Stimulated activated CD4-positive, alpha-beta T cell treated with anti-CD3 and anti-CD28 coated beads, Interleukin-12 subunit alpha, Interleukin-12 subunit beta, amount 100 ng/mL, for 48 hours (primary cell): ENCODE measurements around the gene INPP5A.

ENCODE experiments used
- DNase-seq, 3 donors: peaks; one replicate each; pipeline ENCODE4 v3.0.0-alpha.2; 2020; ENCODE audit warnings: low read depth in 2 of 3, low spot score in 1 of 3

INPP5A gene

DNA sequence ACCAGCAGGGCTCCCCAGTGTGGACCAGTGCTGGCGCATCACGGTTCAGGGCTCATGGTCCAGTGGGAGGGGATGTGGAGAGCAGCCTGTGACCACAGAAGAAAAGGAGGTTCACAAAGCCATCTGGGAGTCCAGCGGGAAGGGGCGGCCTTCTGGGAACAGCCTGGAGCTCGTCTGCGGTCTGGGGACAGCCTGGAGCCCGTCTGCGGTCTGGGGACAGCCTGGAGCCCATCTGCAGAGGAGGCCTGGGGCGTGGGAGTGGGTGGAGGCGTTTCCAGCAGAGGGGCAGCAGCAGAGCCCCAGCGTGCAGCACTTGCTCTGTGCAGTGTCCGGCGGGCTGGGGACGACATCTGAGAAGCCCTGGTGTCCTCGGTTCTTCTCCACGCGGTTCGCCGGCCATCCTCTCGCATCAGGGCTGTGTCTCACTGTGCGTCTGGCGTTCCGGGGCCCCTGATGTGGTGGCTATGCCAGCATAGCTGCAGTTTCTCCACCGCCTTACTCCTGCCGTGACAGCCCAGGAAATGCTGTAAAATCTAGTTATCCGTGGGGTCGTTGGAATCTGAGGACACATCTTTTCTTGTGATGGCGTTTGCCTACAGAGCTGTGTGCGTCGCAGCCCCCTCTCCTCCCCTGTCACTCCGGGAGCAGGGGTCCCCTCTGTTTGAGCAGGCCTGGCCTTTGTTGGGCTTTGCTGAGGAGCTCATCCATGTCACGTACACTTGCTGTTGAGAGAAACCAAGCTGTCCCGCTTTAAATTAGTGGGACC lies 104.6 kb downstream of the INPP5A start:
- no peak for DNase-seq

DNA sequence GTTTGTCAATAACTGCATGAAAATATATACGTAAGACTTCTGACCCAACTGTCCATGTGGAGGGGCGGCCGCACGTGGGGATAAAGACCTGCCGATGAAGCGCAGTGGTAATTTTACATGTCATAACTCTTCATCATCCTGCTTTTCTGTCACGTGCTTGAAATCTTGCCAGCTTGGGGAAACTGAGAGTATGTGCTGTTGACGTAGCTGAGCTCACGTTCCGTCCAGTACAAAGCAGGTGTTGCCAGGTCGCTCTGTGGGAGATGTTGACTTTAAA lies 105.1 kb downstream of the INPP5A start:
- no peak for DNase-seq

DNA sequence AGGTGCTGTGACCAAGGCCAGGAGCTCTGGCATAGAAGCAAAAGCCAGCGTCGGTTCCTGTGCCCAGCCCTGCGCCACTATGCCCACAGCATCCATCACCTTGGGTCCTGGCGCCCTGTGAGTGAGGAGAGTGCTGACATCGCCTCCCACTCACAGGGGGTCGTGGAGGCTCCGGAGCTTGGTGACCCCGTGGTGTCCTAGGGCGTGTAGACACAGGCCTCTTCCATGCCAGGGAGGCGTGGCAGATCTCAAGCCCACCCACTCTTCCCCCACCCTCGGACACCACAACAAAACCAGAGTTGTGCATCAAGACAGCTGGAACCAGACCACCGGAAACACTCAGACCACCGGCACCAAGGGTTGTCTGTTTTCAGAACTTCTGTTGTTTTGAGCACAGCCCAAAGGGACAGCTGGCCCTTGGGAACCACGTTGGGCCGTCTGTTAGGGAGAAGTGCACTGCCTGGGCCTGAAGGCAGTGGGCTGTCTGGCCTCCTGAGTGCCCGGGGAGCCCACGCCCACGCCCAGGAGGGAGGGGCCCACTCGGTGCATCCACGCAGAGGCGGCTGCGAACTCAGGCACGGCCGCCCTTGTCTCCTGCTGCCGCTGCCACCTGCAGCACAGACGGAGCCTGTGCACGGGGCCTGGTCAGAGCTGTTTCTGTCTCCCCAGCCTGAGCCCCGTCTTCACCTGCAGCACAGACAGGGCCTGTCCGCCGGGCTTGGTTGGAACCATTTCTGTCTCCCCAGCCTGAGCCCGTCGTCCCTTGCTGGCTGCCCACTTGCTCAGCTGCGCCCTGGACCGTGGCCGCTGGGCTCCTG lies 106.3 kb downstream of the INPP5A start:
- DNase-seq: no peak

DNA sequence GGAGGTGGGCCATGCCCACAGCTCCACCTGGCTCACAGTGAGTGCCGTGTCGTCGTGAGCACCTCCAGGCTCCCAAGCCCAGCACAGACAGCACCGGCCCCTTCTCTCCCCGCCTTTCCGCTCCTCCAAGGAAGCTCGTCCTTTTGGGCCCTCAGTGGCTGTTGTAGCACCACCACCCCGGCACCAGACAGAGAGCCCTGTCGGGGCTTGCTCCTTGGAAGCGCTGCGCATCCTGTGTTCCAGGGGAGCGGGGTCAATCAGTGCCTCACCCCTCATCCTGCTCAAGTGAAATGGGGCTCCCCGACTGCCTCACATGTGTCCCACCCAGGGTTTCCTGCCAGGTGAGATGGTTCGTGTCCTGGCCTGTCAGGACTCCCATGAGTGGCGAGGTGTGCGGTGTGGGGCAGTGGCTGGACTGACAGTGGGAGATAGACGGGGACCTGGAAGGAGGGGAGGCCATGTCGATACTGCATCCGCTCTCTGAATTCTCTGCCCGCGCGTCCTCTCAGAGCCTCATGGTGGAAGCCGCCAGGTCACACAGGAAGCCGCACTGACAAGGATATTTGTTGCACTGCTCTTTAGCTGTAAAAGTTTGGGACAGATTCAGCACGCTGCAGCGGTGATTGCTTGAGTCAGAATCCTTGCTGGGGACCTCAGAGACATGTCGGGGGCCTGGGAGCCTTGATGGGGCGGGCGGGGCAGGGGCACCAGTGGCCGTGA lies 107.1 kb downstream of the INPP5A start:
- DNase-seq: no peak

DNA sequence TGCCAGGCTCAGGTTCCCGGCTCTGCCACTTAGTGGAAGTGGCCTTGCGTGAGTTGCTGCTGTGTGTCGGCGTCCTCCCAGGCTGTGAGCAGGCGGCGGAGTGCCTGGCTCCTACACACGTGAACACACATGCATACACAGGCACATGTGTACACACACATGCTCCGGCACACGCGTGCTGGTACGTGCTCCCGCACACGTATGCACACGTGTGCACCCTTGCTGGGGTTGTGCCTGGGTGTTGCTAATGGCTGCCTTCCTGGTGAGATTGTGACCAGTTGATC lies 107.6 kb downstream of the INPP5A start:
- DNase-seq: no peak

DNA sequence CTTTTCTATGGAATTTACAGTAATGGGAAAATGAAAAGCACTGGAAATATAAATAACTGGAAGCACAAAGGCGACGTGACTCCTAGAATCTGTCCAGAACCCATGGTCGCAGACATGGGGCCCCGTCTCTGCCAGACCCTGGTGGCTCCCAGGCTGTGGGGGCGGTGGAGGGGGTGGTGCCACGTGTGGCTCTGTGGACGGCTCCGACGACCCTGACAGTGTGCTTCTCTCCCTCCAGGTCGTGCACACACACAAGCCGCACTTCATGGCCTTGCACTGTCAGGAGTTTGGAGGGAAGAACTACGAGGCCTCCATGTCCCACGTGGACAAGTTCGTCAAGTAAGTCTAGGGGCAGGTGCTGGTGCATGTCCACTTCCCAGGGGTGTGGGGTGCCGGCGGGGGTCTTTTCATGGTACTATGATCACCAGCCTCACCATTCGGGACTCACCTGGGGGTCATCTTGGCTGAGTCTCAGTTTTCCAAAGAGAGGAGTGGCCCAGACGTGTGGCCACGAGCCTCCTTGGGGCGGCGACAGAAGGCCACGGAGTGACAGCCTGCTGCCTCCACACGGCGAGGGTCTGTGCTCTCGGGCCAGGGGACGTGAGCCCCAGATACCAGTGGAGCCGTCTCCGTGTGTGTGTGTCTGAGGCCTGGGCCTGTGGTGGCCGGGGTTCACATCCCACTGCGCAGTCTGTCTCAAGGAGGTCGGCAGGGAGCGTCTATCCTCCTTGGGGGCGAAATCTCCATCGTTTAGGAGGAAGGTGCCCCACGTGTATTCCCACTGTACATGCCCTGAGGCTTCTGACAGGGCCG lies 108.2 kb downstream of the INPP5A start:
- DNase-seq: no peak

DNA sequence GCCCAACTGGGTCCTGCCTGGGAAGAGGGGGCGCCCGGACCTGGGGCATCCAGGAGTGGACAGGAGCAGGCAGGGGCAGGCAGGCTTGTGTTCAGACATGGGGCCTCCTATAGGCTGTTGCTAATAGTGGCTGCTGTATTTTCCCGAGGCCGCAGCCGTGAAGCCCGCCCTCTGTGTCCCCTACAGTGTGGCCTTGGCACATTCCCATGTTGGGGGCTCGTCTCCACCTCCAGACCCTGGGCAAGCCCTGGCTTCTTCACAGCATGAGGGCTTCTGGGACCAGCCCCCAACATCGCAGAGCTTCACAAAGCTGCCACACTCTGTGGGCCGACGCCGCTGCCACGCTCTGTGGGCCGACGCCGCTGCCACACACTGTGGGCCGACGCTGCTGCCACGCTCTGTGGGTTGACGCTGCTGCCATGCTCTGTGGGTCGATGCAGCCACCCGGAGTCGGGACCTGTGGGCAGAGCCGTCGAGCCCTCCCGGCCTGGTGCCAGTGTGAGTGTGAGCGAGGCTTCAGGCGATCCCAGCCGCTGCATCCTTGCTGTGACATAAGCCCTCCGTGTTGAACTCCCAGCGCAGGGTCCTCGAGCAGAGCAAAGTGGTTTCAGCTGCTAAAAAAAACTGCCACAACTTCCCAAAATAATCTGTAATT lies 109.0 kb downstream of the INPP5A start:
- DNase-seq: no peak

DNA sequence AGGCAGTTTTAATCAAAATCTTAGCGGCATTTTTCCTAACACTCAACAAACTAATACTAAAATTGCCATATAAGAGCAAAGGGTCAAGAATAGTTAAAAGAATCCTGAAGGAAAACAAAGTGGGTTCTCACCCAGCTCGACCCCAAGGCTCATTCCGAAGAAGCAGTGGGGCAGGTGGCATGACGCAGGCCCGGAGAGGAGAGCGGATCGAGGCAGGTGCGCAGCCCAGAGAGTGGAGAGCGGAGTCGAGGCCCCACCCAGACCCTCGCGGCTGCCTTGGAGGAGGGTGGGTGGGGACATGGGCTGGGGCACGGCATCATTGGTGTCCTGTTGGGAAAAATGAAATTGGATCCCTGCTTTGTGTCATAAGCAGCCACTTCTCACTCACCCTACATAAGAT lies 109.8 kb downstream of the INPP5A start:
- no peak for DNase-seq

DNA sequence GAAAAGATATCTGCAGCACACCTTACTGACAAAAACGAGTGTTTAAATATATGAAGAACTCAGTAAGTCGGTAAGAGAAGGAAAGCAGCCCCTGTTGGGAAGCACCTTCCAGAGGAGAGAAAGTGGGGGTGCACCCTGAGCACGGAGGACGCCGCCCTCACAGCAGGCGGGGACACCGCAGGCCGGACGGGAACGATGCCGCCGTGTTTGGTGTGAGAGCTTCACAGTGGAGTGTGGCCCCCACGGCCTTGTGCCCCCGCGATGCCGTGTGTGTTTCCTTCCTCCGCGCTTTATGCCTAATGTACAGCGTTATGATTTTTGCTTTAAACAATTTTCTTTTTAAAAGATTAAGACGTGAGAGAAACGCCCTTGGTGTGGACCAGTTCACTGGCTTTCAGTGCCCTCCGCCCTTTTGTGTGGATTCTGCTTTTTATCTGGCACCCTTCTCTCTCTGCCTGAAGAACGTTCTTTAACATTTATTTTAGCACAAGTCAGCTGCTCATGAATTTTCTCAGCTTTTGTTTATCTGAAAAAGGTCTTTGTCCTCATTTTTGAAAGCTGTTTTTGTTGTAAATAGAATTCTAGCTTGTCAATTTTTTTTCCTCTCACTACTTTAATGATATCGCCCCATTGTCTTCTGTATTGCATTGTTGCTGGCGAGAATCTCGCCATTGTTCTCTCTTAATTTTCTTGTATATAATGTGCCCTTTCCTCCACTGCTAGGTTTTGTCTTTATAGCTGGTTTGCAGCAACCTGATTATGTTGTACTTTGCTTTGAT lies 110.7 kb downstream of the INPP5A start:
- DNase-seq: no peak

DNA sequence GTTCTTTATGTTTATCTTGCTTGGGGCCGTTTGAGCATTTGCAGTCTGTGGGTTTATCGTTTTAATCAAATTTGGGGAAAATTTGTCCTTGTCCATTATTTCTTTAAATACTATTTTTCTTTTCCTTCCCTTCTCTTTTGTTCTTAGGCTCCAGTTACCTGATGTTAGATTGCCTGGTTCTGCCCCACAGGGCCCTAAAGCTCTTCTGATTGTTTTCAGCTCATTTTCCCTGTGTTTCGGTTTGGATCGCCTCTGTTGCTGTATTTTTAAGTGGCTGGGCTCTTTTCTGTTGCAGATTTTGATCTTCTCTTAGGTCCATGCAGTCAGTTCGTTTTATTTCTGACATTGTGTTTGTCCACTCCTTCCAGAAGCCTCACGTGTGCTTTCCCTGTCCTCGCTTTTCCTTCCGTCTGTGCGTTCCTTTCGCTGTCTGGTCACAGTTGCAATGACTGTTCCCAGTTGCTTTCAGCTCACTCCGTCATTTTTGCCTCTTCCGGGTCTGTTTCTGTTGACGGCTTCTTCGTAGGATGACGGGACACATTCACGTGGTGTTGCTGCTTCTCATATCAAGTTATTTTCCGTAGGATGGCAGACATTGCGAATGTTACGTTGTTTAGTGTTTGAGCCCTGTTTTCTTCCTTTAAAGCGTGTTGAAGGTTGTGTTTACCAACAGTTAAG lies 111.4 kb downstream of the INPP5A start:
- no peak for DNase-seq

DNA sequence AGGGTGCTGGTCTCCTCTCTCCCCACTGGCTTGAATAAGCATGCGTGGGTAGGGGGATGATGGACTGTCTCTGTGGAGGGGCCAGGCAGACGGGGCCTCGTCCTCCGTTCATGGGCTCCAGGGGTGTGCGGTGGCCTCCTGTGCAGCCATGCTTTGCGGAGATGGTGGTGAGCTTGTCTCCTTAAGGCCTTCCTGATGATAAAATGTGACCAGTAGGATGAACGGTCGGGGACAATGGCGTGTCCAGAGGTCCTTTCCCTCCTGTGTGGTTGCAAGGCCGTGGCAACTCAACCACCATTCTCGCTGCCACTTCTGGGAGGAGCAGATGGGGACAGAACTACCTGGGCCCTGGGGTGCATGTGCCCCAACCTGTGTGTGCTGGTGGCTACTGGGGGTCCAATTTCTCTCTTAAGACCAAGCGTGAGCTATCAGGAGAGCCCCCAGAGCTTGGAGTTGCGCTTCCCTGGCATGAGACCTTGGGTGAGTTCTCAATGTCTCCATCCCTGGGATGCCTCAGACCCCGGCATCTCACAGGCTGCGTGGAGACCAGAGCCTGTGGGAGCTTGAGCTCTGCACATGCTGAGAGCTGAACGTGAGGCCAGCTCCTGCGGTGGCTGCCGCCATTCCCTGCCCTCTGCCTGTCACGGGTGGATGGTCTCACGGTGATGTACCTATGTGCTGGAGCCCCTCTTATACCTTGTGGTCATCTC lies 112.2 kb downstream of the INPP5A start:
- no peak for DNase-seq

DNA sequence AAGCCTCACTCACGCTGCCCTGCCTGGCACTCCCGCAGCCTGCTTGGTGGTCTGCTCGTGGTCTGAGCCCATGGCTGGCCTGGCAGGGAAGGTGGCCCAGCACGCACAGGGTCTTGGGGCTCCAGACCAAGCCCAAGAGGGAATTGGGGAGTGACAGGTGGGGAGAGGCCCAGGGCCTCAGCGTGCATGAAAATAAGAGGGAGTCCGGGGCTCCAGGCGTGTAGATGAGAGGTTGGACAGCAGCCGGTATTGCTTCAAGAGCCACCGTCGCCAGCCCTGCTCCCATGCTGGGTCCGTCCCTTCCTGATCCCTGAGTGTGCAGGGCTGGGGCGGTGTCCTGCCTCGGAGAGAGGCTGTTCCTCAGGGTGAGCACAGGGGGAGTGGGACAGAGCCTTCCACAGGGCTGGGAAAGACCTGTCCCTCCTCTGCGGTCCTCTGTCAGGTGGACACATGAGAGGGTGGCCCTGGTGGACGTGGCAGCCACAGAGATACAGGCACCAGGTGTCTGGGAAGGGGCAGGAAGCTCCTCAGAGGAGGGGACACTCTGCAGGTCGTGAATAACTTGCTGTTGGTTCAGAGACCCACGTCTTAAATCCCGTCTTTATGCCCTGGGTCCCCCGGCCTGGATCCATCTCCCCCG lies 113.1 kb downstream of the INPP5A start:
- DNase-seq: no peak

DNA sequence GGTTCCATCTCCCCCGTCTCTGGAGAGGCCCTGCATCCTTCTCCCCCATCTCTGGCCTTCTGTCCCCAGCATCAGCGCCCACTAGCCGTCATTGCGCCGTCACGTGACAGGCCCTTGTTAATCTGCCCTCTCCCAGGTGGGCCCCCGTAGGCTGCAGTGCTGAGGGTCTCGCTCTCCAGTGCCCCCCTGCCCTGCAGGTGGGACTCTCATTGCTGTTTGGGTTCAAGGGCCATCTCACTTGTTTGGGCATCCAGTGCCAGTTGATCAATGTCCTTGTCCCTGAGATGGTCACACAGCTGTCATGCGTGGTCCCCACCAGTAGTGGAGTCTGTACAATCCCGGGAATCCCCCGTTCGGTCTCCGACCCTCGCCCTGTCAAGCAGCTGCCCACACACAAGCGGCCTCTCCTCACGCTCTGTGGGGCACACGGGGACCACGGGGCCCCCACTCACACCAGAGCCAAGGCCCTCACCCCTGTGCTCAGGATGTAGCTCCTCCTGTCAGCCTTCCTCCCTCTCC lies 114.0 kb downstream of the INPP5A start:
- no peak for DNase-seq

DNA sequence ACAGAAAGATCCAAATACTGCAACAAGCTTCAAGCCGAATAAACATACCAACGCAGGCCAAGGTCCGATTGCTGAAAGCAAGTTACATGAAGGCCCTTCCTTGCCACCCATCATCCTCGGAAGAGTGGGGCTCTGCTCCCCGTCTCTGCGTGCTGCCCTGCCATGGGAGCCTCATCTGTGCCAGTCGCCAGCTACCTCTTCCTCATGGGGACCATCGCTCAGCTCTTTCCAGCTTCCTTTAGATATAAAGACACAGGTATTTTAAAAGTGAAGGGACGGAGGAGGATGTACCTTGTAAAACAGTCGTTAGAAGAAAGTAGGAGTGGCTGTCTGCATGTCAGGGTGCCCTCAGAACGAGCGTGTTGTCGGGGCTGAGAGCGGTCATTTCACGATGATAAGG lies 114.9 kb downstream of the INPP5A start:
- DNase-seq: no peak

DNA sequence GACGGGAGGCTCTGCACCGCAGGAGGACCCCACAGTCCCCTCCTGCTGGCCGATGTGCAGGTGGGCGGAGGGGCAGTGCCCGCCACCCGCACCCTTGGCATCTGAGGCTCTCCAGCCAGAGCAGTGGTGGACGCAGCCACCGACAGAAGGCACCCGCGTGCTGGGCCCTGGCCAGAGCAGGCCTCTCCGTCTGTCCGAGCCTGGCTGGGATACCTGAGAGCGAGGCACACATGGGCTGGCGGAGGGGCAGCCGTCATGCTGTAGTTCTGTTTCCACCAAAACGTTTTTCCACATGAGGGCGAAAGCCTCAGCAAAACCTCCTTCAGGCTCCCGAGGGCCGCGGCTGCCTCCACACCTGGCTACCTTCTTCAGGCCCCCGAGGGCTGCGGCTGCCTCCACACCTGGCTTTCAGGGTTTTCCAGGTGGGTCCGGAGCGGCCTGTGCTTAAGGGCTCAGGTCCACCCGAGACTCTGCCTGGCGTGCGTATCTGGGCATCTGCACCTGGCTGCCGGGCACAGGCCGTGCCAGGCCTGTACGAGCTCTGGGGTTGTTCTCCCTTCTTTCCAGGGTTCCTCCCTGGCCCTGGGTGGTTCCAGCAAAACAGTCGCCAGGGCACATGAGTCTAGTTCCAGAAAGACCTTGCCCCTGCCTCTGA lies 115.5 kb downstream of the INPP5A start:
- DNase-seq: no peak

DNA sequence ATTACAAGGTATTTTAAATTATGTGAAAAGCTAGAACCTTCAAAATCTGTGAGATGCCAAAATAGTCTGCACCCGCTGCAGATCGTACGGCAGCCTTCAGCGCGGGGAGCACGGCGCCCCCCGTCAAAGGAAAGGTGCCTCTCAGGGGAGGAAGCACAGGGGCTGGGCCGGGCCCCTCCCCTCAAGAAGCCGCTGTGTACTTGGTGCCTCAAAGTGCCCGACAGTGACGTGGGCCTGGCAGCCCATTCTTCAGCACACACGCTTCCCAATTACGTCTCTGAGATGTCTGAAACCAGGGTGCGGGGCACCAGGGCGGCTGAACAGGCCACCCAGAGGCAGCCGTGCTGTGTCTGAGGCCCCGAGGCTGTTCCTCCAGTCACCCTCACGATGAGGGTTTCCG lies 116.1 kb downstream of the INPP5A start:
- DNase-seq: no peak

DNA sequence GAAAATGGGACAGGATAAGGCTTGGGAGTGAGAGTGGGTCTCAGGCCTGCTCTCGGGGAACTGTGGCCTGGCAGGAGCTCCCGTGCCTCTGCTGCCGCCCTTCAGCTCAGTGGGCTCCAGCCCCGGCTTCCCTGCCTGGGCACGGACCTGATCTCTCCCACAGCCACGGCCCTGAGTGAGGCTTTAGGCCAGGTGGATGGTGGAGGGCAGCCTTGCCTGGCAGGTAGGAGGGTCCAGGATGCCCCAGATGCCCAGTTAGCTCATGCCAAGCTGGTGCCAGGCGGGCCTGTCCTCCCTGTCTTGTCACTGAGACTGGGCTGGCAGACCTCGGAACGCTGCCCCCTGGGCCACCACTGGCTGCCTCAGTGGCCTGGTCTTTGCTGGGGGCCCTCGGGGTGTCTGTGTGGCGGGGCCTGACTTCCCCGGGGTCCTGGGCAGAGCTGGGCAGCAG lies 116.6 kb downstream of the INPP5A start:
- no peak for DNase-seq
